Embryonic facial prominence (tissue), 1 donor: ENCODE results near the gene UQCRHL.

Experiments
- DNase-seq: peaks from one replicate; pipeline ENCODE4 v3.0.0-alpha.2; 2016; ENCODE audit errors: extremely low spot score

UQCRHL gene

GRCh38 chr1:15799004-15799867 is 8.2 kb downstream of the UQCRHL start:
- DNase-seq: no peak

DNA sequence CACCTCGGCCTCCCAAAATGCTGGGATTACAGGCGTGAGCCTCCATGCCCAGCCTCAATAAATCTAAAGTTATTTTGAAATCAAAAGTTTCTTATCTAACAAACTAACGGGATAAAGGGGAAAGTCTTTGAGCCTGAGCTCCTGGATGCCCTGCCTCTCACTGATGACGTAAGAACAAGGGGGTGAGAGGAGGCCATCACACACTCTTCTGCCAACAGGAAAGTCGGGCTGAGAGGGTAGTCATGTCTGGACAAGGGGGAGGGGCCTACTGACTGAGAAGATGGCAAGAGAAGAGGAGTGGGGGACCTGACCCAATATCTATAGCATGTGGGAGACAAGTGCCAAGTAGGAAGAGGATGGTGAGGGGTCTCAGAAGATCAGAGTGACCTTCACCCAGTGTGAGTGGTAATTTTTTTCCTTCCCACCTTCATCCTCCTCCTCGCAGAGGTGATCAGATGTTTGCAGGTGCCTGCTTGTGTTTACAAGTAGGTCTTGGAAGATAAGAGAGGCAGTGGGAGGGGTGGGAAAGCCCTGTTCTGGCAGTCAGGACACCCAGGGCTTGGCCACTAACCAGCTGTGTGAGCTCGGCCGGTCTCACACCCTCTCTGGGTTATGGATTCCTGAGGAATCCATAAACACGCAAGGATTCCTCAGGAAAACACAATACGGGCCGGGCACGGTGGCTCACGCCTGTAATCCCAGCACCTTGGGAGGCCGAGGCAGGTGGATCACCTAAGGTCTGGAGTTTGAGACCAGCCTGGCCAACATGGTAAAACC is 9.6 kb downstream of the UQCRHL start:
- DNase-seq: no peak

DNA sequence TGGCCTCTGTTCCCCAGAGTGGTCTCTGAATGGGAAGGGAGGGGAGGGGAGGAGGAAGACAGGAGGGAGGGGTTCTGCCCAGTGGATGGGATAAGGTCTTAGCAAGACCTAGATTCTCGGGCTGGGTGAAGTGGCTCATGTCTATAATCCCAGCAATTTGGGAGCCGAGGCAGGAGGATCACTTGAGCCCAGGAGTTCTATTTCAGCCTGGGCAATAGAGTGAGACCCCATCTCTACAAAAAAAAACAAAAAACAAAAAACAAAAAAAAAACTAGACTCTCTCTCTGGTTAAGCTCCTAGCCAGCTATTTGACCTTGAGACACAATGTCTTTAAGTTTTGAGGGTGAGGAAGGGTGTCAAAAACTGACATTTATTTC is 11.4 kb downstream of the UQCRHL start:
- DNase-seq: no peak

- DNase-seq: no peak
Measured at GRCh38 chr1:15788624-15789301, 18.7 kb downstream of the UQCRHL start.

- no peak for DNase-seq
Measured at GRCh38 chr1:15786581-15786980, 20.9 kb downstream of the UQCRHL start.

- DNase-seq: no peak
Measured at GRCh38 chr1:15785683-15786082, 21.8 kb downstream of the UQCRHL start.

DNA sequence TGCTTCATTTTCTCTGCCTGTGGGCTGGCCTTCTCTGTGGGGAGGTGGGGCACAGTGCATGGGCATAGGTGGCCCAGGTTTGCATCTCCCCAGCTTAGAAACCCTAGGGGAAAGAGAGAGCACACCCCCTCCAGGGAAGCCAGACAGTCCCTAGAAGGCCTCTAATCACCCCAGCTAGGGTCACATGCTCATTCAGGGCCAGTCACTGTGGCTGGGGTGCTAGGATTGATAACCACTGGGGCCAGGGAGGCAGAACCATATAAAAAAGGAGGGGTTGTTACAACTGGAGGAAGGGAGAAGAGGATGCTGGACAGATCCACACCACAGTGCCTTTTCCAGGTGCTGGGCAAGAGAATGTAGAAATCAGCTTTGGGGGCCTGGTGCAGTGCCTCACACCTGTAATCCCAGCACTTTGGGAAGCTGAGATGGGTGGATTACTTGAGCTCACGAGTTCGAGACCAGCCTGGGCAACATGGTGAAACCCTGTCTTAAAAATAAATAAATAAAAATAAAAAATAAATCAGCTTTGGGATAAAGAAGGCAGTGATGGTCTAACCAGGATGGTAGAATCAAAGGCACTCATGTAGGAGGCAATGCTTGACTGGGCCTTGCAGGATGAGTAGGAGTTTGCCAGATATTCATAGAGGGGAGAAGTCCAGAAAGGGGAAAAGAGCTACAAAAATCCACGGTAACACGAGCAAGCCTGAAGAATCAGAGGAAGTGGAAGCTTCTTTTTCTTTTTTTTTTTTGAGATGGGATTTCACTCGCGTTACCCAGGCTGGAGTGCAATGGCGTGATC is 29.3 kb downstream of the UQCRHL start:
- no peak for DNase-seq

DNA sequence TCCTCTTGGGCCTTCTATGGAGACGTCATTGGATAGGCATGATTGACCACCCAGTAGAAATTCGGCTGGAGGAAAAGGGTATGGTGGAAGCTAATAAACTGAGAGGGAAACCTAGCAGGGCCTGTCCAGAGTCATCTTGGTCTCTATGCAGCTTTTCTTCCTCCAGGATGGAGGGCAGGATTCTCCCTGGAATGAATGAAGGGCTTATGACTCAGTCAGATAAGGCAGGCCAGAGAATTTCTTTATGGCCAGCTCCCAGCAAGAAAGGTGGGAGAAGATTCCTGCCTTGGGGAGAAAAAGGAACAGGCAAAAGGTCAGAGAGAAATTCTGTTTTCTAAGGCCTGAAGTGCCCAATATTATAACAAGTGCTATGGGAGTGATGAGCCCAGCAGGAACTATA is 31.7 kb downstream of the UQCRHL start:
- DNase-seq: no peak

- no peak for DNase-seq
Measured at GRCh38 chr1:15771836-15772515, 35.5 kb downstream of the UQCRHL start.

- no peak for DNase-seq
Measured at GRCh38 chr1:15770313-15770962, 37.0 kb downstream of the UQCRHL start.

DNA sequence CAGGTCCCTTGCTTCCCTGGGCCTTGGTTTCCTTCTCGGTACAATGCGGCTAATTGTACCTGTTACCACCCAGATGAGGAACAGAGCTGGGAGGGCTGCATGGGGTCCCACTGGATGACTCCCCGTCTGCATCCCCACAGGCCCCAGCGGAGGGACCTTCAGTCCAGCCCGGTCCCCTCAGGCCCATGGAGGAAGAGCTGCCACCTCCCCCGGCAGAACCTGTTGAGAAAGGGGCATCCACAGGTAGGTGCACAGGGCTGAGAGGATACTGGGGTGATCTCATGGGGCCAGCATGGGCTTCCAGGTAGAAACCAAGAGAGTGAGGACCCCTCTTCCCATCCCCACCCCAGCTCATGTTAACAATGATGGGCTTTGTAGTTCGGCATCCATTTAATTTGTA is 39.1 kb downstream of the UQCRHL start:
- no peak for DNase-seq

DNA sequence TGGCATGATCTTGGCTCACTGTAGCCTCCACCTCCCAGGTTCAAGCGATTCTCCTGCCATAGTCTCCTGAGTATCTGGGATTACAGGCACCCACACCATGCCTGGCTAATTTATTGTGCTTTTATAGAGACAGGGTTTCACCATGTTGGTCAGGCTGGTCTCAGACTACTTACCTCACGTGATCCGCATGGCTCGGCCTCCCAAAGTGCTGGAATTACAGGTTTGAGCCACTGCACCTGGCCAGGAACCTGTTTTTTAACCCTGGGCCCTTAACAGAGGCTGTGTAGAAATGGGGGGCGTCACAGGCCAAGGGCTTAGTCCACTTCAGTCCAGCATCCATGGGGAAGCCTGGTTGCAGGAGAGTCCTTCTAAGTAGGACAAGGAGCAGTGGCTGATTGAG is 39.5 kb downstream of the UQCRHL start:
- no peak for DNase-seq

DNA sequence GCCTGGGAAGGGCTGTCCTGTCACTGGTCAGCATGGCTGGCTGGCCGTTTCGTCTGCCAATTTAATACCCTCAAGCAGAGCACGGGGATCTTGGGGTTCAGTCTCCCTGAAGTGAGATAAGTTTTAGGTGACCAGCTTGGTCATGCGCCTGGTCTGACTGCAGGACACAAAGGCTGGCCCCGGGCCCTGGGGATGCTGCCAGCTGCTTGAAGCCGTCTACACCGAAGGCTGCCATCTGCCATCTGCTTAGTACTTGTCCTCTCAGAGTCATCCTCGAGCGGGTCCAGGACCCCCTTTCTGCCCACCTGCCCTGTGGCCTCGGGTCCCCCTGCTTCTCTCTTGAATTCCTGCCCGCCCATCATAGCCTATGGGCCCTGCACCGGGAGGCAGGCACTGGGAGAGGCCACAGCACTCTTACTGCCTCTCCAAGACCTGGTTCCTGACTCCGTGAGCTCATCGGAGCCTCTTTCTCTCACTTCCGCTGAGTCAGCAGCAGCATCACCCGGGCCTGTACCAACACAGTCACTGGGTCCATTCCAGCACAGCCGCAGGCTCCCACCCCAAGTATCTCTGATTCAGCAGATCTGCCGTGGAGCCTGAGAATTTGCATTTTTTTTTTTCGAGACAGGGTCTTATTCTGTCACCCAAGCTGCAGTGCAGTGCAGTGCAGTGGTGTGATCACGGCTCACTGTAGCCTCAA is 41.8 kb downstream of the UQCRHL start:
- DNase-seq: no peak

DNA sequence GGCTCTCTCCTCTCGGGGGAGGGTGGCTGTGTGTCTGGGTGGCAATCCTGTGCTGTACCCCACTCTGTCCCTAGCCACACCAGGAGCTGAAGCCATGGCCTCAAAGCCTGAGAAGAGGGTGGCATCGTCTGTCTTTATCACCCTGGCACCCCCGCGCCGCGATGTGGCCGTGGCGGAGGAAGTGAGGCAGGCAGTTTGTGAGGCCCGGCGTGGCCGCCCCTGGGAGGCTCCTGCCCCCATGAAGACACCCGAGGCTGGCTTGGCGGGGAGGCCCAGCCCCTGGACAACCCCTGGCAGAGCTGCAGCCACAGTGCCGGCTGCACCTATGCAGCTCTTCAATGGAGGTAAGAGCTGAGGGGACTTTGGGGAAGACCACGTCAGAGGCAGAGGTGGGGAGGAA is 42.6 kb downstream of the UQCRHL start:
- no peak for DNase-seq

GRCh38 chr1:15764269-15764764 is 43.1 kb downstream of the UQCRHL start:
- DNase-seq: no peak

DNA sequence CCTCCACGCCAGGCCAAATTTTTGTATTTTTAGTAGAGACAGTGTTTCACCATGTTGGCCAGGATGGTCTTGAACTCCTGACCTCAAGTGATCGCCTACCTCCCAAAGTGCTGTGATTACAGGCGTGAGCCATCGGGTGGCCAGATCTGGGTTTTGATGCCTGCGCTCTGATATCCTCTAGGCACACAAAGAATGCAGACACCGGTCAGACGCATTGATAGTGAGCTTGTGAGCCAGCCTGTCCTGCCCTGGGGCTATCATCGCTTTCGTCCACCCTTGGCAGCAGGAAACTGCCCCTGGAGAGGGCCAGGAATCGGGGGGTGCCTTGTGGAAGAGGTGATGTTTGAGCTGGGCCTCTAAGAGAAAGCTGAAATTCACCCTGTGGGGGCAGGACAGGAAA is 44.9 kb downstream of the UQCRHL start:
- no peak for DNase-seq

- no peak for DNase-seq
Measured at GRCh38 chr1:15761366-15762128, 45.9 kb downstream of the UQCRHL start.

GRCh38 chr1:15760520-15761211 is 46.8 kb downstream of the UQCRHL start:
- no peak for DNase-seq
